Ramos (cell line): ENCODE data around the gene TADA2B.

Source experiments
- in situ Hi-C: fragments of 300-500 bp; cut with MboI; formaldehyde crosslinking; loops from one replicate; pipeline ENCODE4 v1.14.3; 2022; ENCODE audit warnings: low sequenced_read_pairs; ENCODE audit not compliant: unreplicated experiment

TADA2B gene

DNA sequence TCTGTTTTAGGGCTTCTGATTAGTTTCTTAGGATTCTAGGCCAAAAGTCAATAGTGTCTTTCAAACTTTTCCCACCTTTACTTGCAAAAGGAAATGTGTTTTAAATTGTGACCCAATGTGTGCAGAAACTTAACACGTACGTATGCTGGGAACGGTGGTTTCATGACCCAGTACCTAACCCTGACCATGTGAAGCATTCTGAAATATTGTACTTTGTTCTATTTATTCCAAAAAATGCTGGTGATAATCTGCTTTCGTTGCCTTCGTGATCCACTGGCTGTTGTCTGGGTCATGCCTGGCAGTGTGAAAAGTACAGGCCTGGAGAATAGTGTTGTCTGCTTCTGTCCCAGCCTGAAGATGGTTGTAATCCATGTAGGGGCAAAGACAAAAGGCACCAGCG, 26.7 kb upstream of the TADA2B start:
- in situ Hi-C loops = no loop called here

DNA sequence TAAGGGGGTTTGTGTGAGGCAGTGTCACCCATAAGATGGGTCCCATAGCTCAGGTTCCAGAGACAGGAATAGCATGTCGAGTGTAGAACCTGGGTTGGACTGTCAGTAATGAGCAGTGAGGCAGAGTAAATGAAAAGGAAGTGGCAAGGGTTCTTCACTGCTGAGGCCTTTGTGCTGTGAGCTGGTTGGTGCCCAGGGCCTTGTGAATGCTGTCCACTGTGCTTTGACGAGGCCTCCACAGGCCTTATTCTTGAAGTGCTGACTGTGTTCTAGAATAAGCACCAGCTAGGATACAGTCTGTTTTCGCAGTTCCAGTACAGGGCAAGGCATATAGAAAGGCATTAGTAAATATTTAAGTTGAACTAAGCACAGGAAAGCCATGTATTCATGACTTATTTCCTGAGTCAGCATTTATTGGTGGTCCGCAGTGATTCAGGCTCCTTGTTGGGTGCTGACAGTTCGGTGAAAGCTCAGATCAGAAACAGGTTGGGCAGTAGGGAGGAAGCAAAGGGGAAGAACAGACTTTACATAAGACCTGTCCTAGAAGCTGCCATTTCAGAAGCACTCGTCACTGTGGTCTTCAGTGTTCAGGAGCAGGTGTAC, 25.6 kb upstream of the TADA2B start:
- in situ Hi-C loops = no loop called here

DNA sequence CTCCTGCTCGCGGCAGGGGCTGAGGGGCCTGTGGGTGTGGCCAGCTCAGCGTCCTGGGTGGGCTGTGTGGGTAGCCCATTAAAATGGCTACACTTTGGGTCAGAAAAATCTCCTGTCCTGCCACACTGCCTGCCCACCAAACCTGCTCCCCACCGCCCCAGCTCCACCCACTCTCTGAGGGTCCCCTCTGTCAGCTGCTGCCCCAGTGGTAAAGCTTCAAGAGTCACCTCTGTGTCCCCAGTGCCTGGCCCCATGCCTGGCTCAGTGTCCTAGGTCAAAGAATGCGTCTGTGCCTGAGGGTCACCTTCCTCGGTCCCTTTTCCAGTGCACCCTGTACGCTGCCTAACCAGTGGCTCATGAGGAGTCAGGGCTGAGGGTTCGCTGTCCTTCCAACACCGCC, 24.9 kb upstream of the TADA2B start:
- in situ Hi-C loops = no loop called here

DNA sequence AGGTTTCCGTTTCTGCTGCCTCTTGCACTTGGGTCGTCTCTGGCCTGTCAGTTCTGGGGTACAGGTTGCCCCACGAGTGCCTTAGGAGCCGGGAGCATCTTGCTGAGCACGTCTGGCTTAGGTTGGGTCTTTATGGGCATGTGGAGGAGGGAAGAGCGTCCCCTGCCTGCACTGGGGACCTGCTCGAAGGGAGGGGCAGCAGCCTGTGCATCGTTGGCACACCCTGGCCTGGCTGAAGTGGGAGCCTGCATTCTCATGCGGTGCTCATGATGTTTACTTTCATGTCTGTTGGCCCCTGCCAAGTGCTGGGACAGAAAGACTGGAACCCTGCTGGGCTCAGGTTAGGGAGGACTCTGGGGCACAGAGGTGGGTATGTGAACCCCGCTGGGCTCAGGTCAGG, 23.8 kb upstream of the TADA2B start:
- in situ Hi-C loops = no loop called here

DNA sequence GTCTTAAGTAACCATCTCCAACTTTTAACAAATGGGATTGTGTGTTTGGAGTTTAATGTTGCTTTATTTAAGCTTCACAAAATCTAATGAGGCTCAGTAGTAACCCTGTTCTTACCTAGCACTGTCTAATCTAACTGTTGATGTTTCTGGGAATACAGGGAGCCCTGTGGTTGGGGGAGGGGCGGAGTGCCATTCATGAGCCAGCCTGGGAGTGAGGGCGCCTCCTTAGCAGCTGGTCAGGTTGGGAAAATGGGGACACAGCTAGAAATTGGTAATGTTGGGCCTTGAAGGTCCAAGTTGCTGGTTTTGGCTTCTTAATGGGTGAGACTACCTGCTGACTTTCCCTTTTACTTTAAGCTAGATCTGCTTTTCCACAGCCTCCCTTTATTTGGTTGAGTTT, 22.9 kb upstream of the TADA2B start:
- in situ Hi-C loops = no loop called here

DNA sequence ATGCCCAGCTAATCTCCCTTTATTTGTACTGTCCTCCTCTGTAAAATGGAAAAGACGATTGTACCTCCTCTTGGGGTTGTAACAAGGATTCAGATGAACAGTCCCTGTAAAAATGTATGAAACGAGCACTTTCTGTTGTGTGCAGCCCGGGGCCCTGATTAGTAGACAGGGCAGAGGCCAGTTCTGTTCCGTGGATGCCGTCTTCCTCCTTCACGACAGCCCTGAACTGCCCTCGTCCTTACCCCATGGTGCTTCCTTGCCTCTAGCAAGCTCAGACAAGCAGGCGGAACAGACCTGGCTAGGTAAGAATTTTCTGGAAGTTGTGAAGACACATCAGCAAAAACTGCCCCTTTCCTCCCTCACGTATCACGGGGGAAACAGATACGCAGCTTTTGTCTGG, 22.3 kb upstream of the TADA2B start:
- in situ Hi-C loops = no loop called here

DNA sequence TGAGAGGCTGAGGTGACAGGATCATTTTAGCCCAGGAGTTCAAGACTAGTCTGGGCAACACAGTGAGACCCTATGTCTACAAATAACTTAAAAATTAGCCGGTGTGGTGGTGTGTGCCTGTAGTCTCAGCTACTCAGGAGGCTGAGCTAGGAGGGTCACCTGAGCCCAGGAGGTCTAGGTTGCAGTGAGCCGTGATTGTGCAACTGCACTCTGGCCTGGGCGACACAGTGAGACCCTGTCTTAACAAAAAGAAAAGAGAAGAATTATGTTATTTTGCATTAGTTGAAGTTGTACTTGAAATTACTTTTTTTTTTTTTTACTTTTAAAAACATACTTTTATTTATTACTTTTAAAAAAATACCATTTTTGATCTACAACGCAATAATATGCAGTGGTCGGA, 21.8 kb upstream of the TADA2B start:
- in situ Hi-C loops = no loop called here

DNA sequence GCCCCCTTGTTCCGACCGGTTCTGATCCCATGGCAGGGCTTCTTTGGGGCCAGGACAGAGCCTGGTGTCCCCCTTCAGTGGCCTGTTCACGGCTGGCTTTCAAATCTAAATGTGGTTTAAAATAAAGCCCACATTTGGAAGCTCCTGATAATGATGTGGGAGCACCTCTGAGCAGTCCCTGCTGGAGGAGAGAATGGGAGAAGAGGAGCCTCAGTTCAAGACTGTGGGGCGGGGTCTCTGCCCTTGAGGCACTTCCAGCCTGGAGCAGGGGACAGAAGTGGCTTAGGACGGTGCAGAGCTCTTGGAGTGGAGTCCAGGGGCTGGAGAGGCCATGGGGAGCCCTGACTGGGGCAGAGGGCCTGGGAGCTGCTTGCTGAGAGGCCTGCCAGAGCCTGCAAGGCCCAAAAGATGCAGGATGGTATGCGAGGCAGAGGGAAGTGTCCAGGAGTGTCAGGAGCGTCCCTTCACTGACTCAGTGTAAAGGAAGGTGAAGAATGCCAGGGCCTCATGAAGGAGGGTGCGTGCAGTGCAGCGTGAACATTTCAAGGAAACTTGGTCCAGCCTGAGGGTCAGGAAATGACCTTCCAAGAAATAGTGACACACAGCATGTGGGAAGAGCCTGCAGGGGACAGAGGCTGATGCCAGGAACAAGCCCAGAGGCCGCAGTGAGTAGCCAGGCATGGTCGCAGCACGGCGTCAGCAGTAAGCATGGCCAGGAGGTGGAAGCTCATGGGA, 21.1 kb upstream of the TADA2B start:
- in situ Hi-C loops = no loop called here

DNA sequence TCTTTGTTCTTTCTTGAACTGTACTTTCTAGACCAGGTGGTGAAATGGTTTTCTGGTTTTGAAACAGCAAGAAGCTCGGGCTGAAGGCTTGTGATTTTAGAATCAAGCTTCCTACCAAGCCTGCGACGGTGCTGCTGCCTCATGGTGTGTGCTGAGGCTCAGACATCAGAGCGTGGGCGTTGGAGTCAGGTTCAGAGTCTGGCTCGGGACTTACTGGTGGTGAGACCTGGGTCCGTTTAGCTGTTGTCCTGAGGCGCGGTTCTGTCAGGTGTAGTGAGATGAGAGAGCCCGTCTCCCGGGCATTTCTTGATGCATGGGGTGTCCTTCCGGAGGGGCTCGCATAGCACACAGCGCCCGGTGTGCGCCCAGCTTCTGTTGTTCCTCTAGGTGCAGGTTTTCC, 19.7 kb upstream of the TADA2B start:
- in situ Hi-C loops = no loop called here

DNA sequence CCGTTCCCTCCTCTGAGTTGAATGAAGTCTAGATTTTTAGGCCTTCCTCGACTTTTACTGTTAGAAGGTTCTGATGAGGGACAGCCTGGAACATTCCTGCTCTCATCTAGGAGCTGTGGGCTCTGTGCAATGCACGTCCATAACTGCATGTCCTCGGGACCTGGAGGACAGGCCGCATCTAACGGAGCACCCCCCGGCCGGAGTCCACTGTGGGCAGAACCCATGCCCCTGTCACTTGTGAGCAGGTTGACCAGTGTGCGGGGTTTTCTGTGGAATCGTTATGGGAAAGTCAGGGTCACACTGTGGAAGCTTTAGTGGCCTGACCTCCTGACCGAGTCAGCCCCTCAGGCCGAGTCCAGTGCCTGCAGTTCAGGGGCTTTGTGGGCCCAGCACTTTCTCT, 19.3 kb upstream of the TADA2B start:
- in situ Hi-C loops = no loop called here

DNA sequence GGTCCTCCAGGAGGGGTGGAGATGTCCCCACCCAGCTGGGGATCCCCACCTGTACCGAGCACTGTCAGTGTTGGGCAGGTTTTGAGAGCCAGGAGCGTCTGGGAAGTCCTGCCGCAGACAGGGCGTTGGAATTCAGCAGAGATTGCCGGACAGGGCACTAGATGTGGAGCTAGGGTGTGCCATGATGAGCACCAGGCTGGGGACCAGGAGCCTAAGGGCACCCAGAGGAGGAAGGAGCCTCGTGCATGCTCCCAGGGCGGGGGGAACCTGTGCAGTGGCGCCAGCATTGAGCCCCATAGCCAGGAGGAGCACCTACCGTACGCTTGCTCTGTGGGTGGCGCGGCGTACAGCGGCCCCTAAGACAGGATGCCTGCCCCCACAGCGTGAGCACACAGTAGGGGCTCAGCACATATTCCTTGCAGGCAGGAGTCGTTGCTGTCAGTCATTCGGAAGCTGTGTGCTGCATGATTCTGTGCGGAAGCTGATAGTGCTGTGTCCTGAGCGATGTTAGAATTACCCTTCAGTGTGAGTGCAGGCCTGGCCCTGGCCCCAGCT, 18.8 kb upstream of the TADA2B start:
- in situ Hi-C loops = no loop called here

DNA sequence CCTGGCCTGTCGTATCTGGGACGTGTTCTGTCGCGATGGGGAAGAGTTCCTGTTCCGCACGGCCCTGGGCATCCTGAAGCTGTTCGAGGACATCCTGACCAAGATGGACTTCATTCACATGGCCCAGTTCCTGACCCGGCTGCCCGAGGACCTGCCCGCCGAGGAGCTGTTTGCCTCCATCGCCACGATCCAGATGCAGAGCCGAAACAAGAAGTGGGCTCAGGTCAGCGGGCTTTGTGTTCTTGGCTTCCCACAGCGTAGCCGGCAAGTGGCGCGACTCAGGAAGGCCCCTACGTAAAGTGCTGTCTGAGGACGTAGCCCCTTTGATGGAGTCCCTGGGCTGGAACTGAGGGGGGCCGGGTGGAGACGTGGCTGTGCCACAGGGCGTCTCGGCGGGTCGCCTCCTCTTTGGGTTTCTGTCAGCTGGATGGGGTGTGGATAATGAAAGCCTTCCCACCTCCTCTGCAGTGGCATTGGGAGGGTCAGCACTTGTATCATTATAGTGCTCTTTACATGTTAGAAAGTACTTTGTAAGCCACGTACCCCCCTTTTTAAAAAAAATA, 18.1 kb upstream of the TADA2B start:
- in situ Hi-C loops = no loop called here

DNA sequence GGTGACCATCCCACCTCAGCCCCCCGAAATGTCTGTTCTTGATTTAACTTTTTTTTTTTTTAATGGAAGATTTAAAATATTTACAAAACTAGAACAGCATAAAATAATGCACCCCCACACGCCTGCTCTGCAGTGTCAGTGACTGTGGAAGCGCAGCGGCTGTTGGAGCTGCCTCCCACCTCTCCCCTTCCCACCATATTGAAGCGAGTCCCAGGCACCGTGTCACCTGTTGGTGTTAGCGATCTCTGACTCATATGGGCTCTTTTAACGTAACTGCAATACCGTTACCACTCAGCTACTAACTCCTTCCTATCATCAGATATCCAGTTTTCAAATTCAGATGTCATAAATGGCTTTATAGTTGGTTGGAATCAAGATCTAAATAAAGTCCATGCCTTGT, 17.1 kb upstream of the TADA2B start:
- in situ Hi-C loops = no loop called here

DNA sequence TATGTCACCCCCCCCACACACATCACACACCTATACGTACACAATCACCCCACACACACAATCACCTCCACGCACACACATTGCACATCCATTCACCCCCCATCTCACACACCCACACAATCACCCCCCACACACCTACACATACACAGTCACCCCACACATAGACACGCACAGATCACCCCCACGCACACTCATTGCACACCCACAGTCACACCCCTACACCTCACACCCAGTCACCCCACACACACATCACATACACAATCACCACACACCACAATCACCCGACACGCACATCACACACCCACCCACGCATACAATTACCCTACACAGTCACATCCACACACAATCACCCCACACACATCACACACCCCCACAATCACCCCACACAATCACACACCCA, 15.9 kb upstream of the TADA2B start:
- in situ Hi-C loops = no loop called here

DNA sequence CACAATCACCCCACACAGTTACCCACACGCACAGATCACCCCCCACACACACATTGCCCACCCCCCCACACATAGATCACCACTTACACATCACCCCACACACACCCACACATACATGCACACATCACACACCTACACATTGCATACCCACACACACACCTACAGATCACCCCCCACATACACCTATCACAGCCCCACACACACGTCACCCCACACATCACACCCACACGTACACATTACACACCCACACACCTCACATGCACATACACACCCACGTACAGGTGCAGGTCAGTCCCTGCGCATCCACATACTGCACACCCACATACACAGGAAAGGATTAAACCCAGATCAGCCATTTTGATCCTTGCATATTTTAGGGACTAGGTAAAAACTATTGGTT, 15.3 kb upstream of the TADA2B start:
- in situ Hi-C loops = no loop called here

DNA sequence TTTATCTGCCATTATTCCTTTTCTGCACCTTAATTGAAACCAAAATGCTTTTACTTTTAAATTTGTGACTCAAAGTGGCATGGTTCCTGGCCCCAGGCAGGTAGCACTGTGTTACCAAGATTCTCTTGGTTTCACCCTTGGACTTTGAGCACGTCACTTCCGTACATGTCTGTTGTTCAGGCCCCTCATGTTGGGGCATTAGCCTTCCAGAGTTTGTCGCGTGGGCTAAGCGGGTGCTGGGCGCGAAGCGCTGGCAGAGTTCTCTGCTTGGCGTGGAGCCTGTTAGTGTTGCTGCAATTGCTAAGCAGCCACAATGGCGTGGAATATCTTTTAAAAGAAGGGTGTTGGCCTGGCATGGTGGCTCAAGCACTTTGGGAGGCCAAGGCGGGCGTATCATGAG, 14.0 kb upstream of the TADA2B start:
- in situ Hi-C loops = no loop called here

DNA sequence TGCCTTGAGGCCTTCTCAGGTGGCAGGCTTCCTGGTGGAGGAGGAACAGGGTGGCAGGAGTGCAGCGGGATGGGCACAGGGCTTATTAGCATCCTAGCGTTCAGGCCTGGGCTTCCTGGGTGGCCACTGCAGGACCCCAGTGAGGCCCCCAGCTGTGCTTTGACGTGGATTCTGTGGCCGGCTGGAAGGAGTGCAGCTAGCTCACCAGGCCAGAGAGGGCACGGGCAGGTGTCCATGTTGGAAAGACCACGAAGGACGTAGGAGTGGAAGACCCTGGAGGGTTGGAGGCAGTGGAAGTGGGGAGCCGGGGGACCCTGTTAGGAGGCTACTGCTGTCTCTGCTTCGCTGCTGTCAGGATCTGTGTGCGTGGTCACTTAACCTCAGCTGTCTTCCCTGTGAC, 13.3 kb upstream of the TADA2B start:
- in situ Hi-C loops = no loop called here

DNA sequence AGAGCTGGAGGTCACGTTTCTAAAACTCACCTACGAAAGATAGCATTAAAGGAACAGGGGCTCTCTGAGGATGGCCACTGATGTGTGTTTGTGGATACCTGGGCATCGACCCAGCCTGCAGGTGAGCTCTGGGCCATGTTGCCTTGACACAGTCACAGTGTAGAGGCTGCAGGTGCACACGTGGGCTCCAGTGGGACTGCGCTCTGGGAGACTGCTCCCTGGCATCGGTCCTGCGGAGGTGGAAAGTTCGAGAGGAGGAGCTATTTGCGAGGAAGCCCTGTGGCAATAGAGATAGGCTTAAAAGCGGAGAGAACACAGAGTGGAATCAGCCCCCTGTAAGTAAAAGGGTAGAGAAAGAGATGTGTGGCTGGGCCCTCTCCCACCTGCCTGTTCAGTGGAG, 12.3 kb upstream of the TADA2B start:
- in situ Hi-C loops = no loop called here

DNA sequence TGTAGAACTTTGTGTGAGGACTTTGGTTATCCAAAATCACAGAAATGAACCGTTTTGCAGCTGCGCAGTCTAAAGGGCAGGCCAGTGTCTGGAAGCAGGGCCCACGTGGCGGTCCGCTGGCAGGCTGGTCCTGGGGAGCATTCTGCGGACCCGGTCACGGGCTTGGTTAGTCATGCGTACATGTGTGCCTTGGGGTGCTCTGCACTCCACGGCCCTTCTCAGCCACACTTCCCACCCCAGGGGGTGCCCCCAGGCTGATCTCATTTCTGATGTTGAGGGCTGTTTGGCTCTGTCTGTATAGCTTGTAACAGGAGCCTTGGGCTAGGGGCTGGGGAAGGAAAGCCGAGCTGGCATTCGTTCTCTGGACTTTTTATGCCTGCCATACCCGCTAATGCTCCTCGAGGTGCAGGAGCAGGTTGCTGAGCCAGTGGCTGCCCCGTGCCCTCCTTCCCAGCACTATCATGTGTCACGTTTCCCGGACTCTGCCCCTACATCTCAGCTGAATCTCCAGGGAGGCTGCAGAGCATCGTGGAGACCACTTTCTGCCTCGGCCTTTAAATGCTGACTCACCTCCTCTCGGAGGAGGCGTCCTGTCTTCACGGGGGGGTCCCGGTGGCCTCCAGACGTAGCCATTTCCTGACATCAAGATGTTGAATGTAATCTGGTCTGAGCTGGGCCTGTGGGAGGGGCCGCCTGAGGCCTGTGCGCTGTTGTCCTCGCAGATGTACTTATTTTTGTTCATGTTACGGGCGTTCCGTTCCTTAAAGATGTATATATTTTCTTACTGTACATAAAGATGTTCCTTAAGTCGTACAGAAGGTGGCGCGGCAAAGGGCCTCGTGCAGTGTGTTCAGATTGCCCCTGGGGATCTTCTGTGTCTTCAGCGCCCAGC, 11.4 kb upstream of the TADA2B start:
- in situ Hi-C loops = no loop called here

DNA sequence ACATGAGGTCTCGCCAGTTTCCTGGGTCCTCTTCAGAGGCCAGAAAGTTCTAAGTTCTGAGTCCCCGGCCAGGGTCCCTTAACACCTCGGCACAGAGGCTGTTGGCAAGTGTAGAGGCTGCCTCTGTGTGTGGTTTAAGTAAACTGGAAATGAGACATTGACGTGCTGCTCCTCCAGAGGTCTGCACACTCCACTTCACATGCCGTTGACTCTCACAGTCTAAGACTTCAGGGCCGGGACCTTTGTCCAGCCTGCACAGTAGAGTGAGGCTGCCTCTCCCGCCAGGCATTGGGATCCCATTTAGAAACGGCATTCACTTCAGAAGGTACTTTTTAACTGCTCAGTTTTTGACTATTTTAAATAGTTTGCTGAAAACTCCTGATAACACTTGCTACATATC, 10.6 kb upstream of the TADA2B start:
- in situ Hi-C loops = no loop called here
